ENCODE data around the gene PLA2G6. TPM values are rescaled to one million over a fixed set of nuclear protein-coding genes. Genes with fewer than 3 reads are reported as not detected.

The PLA2G6 gene
- total and polyA plus RNA-seq, 2 experiments from 2014 or later = 5.5 to 6.5 TPM

GRCh38 chr22:38204784-38205183 lies 23.2 kb upstream of the PLA2G6 start:
- TF ChIP-seq EZH2phosphoT487 (IDR thresholded peaks at IDR 0.05; ENCODE audit: insufficient read depth, low read depth) (no peak), EZH2 (IDR thresholded peaks at IDR 0.05; ENCODE audit: insufficient read depth, poor library complexity, severe bottlenecking) (no peak)
- Histone ChIP-seq H3K4me2 (ENCODE audit: unreplicated experiment) (peak overlapping the region; percentile 94), H3K27me3 (replicated peaks; ENCODE audit: insufficient read depth) (no peaks in the 10 kb centered on the region), H3K79me2 (ENCODE audit: insufficient read depth) (peaks cover 73% of the 10 kb centered on the region), H2AFZ (no peak overlapping the region), H3K9me3 (ENCODE audit: low read depth) (no peaks in the 10 kb centered on the region), H4K20me1 (ENCODE audit: insufficient read depth) (peaks cover 4% of the 10 kb centered on the region; the same call in 1 of the 2 replicates), H3F3A (ENCODE audit: insufficient read depth) (peaks cover 27% of the 10 kb centered on the region; the same call in 1 of the 2 replicates), H3K9ac (peak overlapping the region; percentile 98), H3K27ac (peak overlapping the region; percentile 94), H3K9me2 (ENCODE audit: insufficient read depth) (no peaks in the 10 kb centered on the region), H3K4me3 (peak overlapping the region; percentile 83), H3K36me3 (ENCODE audit: low read depth) (no peaks in the 10 kb centered on the region), H3K4me1 (ENCODE audit: insufficient read depth) (peaks cover 26% of the 10 kb centered on the region)
- 27 to 28% methylated on average over 7 of the region's 7 CpGs for WGBS, 2 experiments (ENCODE audit: low coverage in 1 of 2, low lambda C conversion rate in 2 of 2, missing lambda C conversion rate in 2 of 2)
- in situ Hi-C loops (cut with MboI) = no loop called here
- peak; percentile 31 for DNase-seq

- DNase-seq = peak; percentile 81
- Histone ChIP-seq H3K9ac (peak overlapping the region; percentile 98), H3K4me1 (ENCODE audit: insufficient read depth) (peaks cover 26% of the 10 kb centered on the region), H3K79me2 (ENCODE audit: insufficient read depth) (peaks cover 65% of the 10 kb centered on the region), H3K36me3 (ENCODE audit: low read depth) (no peaks in the 10 kb centered on the region), H3K27ac (peak overlapping the region; percentile 94), H3F3A (ENCODE audit: insufficient read depth) (peaks cover 27% of the 10 kb centered on the region; the same call in 1 of the 2 replicates), H2AFZ (no peak overlapping the region), H3K27me3 (replicated peaks; ENCODE audit: insufficient read depth) (no peaks in the 10 kb centered on the region), H3K4me2 (ENCODE audit: unreplicated experiment) (peak overlapping the region; percentile 94), H3K9me3 (ENCODE audit: low read depth) (no peaks in the 10 kb centered on the region), H3K4me3 (peak overlapping the region; percentile 83), H3K9me2 (ENCODE audit: insufficient read depth) (no peaks in the 10 kb centered on the region), H4K20me1 (ENCODE audit: insufficient read depth) (peaks cover 4% of the 10 kb centered on the region; the same call in 1 of the 2 replicates)
- TF ChIP-seq EZH2 (IDR thresholded peaks at IDR 0.05; ENCODE audit: insufficient read depth, poor library complexity, severe bottlenecking) = no peak
- 91 to 97% methylated on average over 3 of the region's 3 CpGs for WGBS, 2 experiments (ENCODE audit: low coverage in 1 of 2, low lambda C conversion rate in 2 of 2, missing lambda C conversion rate in 2 of 2)
- in situ Hi-C loops (cut with MboI) = no loop called here
Observed at GRCh38 chr22:38203855-38204514, 22.4 kb upstream of the PLA2G6 start.

- in situ Hi-C loops (cut with MboI) = no loop called here
- peak overlapping the region; percentile 94 for H3K27ac ChIP-seq
- WGBS, 2 experiments (ENCODE audit: low coverage in 1 of 2, low lambda C conversion rate in 2 of 2, missing lambda C conversion rate in 2 of 2) = 27% methylated on average over 17 to 19 of the region's 19 CpGs
- peak; percentile 48 for DNase-seq
- H3K27me3 ChIP-seq (replicated peaks; ENCODE audit: insufficient read depth) = no peaks in the 10 kb centered on the region
- H3K9me2 ChIP-seq (ENCODE audit: insufficient read depth) = no peaks in the 10 kb centered on the region
- TF ChIP-seq EZH2phosphoT487 (IDR thresholded peaks at IDR 0.05; ENCODE audit: insufficient read depth, low read depth) (no peak), EZH2 (IDR thresholded peaks at IDR 0.05; ENCODE audit: insufficient read depth, poor library complexity, severe bottlenecking) (no peak)
- H3K79me2 ChIP-seq (ENCODE audit: insufficient read depth) = peaks cover 57% of the 10 kb centered on the region
- no peak overlapping the region for H2AFZ ChIP-seq
- peak overlapping the region; percentile 98 for H3K9ac ChIP-seq
- peak overlapping the region; percentile 83 for H3K4me3 ChIP-seq
- H3F3A ChIP-seq (ENCODE audit: insufficient read depth) = peaks cover 27% of the 10 kb centered on the region; the same call in 1 of the 2 replicates
- no peaks in the 10 kb centered on the region for H3K36me3 ChIP-seq (ENCODE audit: low read depth)
- H3K9me3 ChIP-seq (ENCODE audit: low read depth) = no peaks in the 10 kb centered on the region
- peak overlapping the region; percentile 94 for H3K4me2 ChIP-seq (ENCODE audit: unreplicated experiment)
- H3K4me1 ChIP-seq (ENCODE audit: insufficient read depth) = peaks cover 26% of the 10 kb centered on the region
- peaks cover under 1% of the 10 kb centered on the region; the same call in 1 of the 2 replicates for H4K20me1 ChIP-seq (ENCODE audit: insufficient read depth)
Observed at GRCh38 chr22:38203090-38203810, 21.6 kb upstream of the PLA2G6 start.

- no peaks in the 10 kb centered on the region for H4K20me1 ChIP-seq (ENCODE audit: insufficient read depth)
- peak overlapping the region; percentile 83 for H3K4me3 ChIP-seq
- TF ChIP-seq EZH2phosphoT487 (IDR thresholded peaks at IDR 0.05; ENCODE audit: insufficient read depth, low read depth) (no peak), EZH2 (IDR thresholded peaks at IDR 0.05; ENCODE audit: insufficient read depth, poor library complexity, severe bottlenecking) (no peak)
- H2AFZ ChIP-seq = no peak overlapping the region
- no peaks in the 10 kb centered on the region for H3K27me3 ChIP-seq (replicated peaks; ENCODE audit: insufficient read depth)
- H3F3A ChIP-seq (ENCODE audit: insufficient read depth) = peaks cover 27% of the 10 kb centered on the region; the same call in 1 of the 2 replicates
- in situ Hi-C loops (cut with MboI) = no loop called here
- no peaks in the 10 kb centered on the region for H3K36me3 ChIP-seq (ENCODE audit: low read depth)
- peak; percentile 94 for DNase-seq
- H3K79me2 ChIP-seq (ENCODE audit: insufficient read depth) = peaks cover 51% of the 10 kb centered on the region
- WGBS, 2 experiments (ENCODE audit: low coverage in 1 of 2, low lambda C conversion rate in 2 of 2, missing lambda C conversion rate in 2 of 2) = 1 to 2% methylated on average over 32 to 68 of the region's 74 CpGs
- peaks cover 26% of the 10 kb centered on the region for H3K4me1 ChIP-seq (ENCODE audit: insufficient read depth)
- H3K9me2 ChIP-seq (ENCODE audit: insufficient read depth) = no peaks in the 10 kb centered on the region
- H3K27ac ChIP-seq = peak overlapping the region; percentile 94
- no peaks in the 10 kb centered on the region for H3K9me3 ChIP-seq (ENCODE audit: low read depth)
- peak overlapping the region; percentile 98 for H3K9ac ChIP-seq
- peak overlapping the region; percentile 94 for H3K4me2 ChIP-seq (ENCODE audit: unreplicated experiment)
Observed at GRCh38 chr22:38202437-38203089, 20.9 kb upstream of the PLA2G6 start.

Data from GM23248 (cell line).